ENCODE measurements around the gene ALKBH1. TPM values are rescaled to one million over a fixed set of nuclear protein-coding genes. Genes with fewer than 3 reads are reported as not detected.

Gene ALKBH1
- total and polyA plus RNA-seq, 9 of the 15 experiments (the other 6 are each of a cell fraction or from before 2014, with no cell fraction given) = 5.3 to 19.4 (median 10.7) TPM

- ATAC-seq (no peak), DNase-seq (ENCODE audit: extremely low read depth in 1 of 4, low spot score in 3 of 4) (no peak), FAIRE-seq (no peak)
- Histone ChIP-seq H3K36me3 (ENCODE audit: control insufficient read depth, insufficient read depth, low read length) (peaks cover 37% of the 10 kb centered on the region), H2AFZ (ENCODE audit: low read depth, low read length) (no peak overlapping the region), H3K9me1 (ENCODE audit: control insufficient read depth, insufficient read depth, low read length) (no peaks in the 10 kb centered on the region), H4K20me1 (replicated peaks; ENCODE audit: control insufficient read depth, insufficient read depth, low read length) (no peaks in the 10 kb centered on the region), H3K9me3 (replicated peaks; ENCODE audit: control insufficient read depth, insufficient read depth, low read depth, low read length) (no peaks in the 10 kb centered on the region), H3K4me3 (no peak overlapping the region), H3K27ac (ENCODE audit: extremely low read depth, low read depth, low read length) (no peak overlapping the region), H3K4me1 (replicated peaks in 1 of 2; ENCODE audit: control insufficient read depth in 2 of 2, insufficient read depth in 2 of 2, low read length in 2 of 2) (no peaks in the 10 kb centered on the region), H3K79me2 (ENCODE audit: control insufficient read depth, insufficient read depth, low read length) (no peaks in the 10 kb centered on the region), H3K9ac (ENCODE audit: insufficient read depth in 1 of 2, low read depth in 2 of 2, low read length in 2 of 2) (no peak overlapping the region), H3K4me2 (ENCODE audit: insufficient read depth, low read length) (no peak overlapping the region), H3K27me3 (ENCODE audit: control insufficient read depth in 2 of 2, insufficient read depth in 2 of 2, low read length in 2 of 2) (no peaks in the 10 kb centered on the region)
- in situ Hi-C loops (cut with MboI) (loop anchor here (25.0 kb wide), 1 partner anchor 914 kb away; no protein-coding TSS in a partner anchor), intact Hi-C loops (cut with micrococcal nuclease) (no loop called here)
- CTCF ChIA-PET (ENCODE audit: low intra/inter-chr PET ratio) = no interaction called here
- no peak for TF ChIP-seq CHD1 (IDR thresholded peaks at IDR 0.05; ENCODE audit: low read length)
- no peak for TF ChIP-seq TOE1 (IDR thresholded peaks at IDR 0.05; ENCODE audit: borderline replicate concordance)
- no peak for TF ChIP-seq TOE1 (CRISPR knock-in tag; IDR thresholded peaks at IDR 0.05; ENCODE audit: borderline replicate concordance, low read depth)
- TF ChIP-seq PTBP1 (IDR thresholded peaks at IDR 0.05; ENCODE audit: low read depth, low read length) = no peak
- TF ChIP-seq, protein P1, sequence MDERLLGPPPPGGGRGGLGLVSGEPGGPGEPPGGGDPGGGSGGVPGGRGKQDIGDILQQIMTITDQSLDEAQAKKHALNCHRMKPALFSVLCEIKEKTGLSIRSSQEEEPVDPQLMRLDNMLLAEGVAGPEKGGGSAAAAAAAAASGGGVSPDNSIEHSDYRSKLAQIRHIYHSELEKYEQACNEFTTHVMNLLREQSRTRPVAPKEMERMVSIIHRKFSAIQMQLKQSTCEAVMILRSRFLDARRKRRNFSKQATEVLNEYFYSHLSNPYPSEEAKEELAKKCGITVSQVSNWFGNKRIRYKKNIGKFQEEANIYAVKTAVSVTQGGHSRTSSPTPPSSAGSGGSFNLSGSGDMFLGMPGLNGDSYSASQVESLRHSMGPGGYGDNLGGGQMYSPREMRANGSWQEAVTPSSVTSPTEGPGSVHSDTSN (CRISPR knock-in tag; IDR thresholded peaks at IDR 0.05; ENCODE audit: low read depth) = no peak
- TF ChIP-seq, protein P1 (tag; conservative IDR thresholded peaks at IDR 0.05; ENCODE audit: low read depth) = no peak
- no peak for TF ChIP-seq EGR1 (conservative IDR thresholded peaks at IDR 0.05)
- no peak for TF ChIP-seq RAD51 (IDR thresholded peaks at IDR 0.05; ENCODE audit: borderline replicate concordance, low read depth)
- TF ChIP-seq RBM34 (IDR thresholded peaks at IDR 0.05; ENCODE audit: borderline replicate concordance, insufficient read depth, low read length) = no peak
- TF ChIP-seq NFATC3 (IDR thresholded peaks at IDR 0.05) = no peak
- TF ChIP-seq ZNF184 (CRISPR knock-in tag; IDR thresholded peaks at IDR 0.05) = no peak
- TF ChIP-seq GATAD2A (IDR thresholded peaks at IDR 0.05) = no peak
- TF ChIP-seq SMARCC2 (IDR thresholded peaks at IDR 0.05; ENCODE audit: low read depth) = no peak
- TF ChIP-seq, protein P2, sequence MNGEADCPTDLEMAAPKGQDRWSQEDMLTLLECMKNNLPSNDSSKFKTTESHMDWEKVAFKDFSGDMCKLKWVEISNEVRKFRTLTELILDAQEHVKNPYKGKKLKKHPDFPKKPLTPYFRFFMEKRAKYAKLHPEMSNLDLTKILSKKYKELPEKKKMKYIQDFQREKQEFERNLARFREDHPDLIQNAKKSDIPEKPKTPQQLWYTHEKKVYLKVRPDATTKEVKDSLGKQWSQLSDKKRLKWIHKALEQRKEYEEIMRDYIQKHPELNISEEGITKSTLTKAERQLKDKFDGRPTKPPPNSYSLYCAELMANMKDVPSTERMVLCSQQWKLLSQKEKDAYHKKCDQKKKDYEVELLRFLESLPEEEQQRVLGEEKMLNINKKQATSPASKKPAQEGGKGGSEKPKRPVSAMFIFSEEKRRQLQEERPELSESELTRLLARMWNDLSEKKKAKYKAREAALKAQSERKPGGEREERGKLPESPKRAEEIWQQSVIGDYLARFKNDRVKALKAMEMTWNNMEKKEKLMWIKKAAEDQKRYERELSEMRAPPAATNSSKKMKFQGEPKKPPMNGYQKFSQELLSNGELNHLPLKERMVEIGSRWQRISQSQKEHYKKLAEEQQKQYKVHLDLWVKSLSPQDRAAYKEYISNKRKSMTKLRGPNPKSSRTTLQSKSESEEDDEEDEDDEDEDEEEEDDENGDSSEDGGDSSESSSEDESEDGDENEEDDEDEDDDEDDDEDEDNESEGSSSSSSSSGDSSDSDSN (IDR thresholded peaks at IDR 0.05; ENCODE audit: borderline replicate concordance in 1 of 2, low read depth in 2 of 2, low read length in 2 of 2) = no peak
- no peak for TF ChIP-seq KAT8 (IDR thresholded peaks at IDR 0.05; ENCODE audit: low read depth)
- BruUV-seq (replicated peaks) = no TSS peak
- POLR2A ChIA-PET = no interaction called here
These were observed 34.6 kb downstream of the ALKBH1 start for GRCh38 chr14:77673193-77673592.

Data from K562 (cell line).